Suprapubic skin (tissue), 4 donors: ENCODE measurements around the gene NLRP13. TPM values are rescaled to one million over a fixed set of nuclear protein-coding genes. Genes with fewer than 3 reads are reported as not detected.

Experiments
- DNase-seq, 2 donors: peaks; one replicate each; pipeline ENCODE4 v3.0.0-alpha.2; 2019; ENCODE audit warnings: low spot score in 2 of 2
- H3K27ac ChIP-seq: fragments of 200-600 bp; sonication (generic); one replicate; pipeline ENCODE4 v1.5.1; 2019
- H3K27me3 ChIP-seq: fragments of 200-600 bp; sonication (generic); one replicate; pipeline ENCODE4 v1.5.1; 2019
- H3K36me3 ChIP-seq: fragments of 200-600 bp; sonication (generic); one replicate; pipeline ENCODE4 v1.5.1; 2019
- H3K4me1 ChIP-seq: fragments of 200-600 bp; sonication (generic); one replicate; pipeline ENCODE4 v1.5.1; 2019
- H3K4me3 ChIP-seq: fragments of 200-600 bp; sonication (generic); one replicate; pipeline ENCODE4 v1.5.1; 2019; ENCODE audit warnings: mild to moderate bottlenecking
- H3K9me3 ChIP-seq: fragments of 200-600 bp; sonication (generic); one replicate; pipeline ENCODE4 v1.5.1; 2019
- CTCF ChIP-seq, 2 donors: fragments of 200-600 bp in 1 of 2; fragments of 450-650 bp in 1 of 2; sonication (generic) in 1 of 2; IDR thresholded peaks; one replicate each; pipeline ENCODE4 v1.5.1; 2016 to 2019; ENCODE audit warnings: antibody characterized with exemption in 2 of 2, mild to moderate bottlenecking in 1 of 2, moderate library complexity in 1 of 2
- EP300 ChIP-seq: sonication (generic); formaldehyde crosslinking; IDR thresholded peaks from one replicate; pipeline ENCODE4 v1.6.1; 2017; ENCODE audit warnings: antibody characterized with exemption
- POLR2A ChIP-seq, 2 donors: fragments of 450-650 bp; IDR thresholded peaks; one replicate each; pipeline ENCODE4 v1.6.1; 2017; ENCODE audit warnings: antibody characterized with exemption in 2 of 2, mild to moderate bottlenecking in 2 of 2, moderate library complexity in 2 of 2
- POLR2AphosphoS5 ChIP-seq, 3 donors: sonication (generic); formaldehyde crosslinking; IDR thresholded peaks; one replicate each; pipeline ENCODE4 v1.6.1; 2017; ENCODE audit warnings: antibody characterized with exemption in 3 of 3
- WGBS: methylation state at CpG from one replicate; pipeline ENCODE4 v1.1.5; 2018; 5-methylcytosine and 5-hydroxymethylcytosine counted together
- total RNA-seq, 4 donors: library from RNA; depleted of rRNA; stranded (reverse); fragments of >200 nt; gene quantifications; one replicate each; pipeline ENCODE4 v1.1.0, GENCODE V29; 2016

The NLRP13 gene
- not detected for total RNA-seq

- peaks cover 5% of the 10 kb centered on the region for H3K9me3 ChIP-seq
- no peak for DNase-seq
- TF ChIP-seq POLR2A (IDR thresholded peaks at IDR 0.05) = no peak
- TF ChIP-seq POLR2AphosphoS5 (IDR thresholded peaks at IDR 0.05) = no peak
- no peak for TF ChIP-seq CTCF (IDR thresholded peaks at IDR 0.05)
- TF ChIP-seq EP300 = no peak
- H3K4me3 ChIP-seq = no peak within 1 kb of the TSS
- H3K36me3 ChIP-seq = no peaks in the 10 kb centered on the region
- H3K27me3 ChIP-seq = no peaks in the 10 kb centered on the region
- H3K4me1 ChIP-seq = no peaks in the 10 kb centered on the region
- 94% methylated on average over 8 of the region's 8 CpGs for WGBS
- no peak within 1 kb of the TSS for H3K27ac ChIP-seq
Measured at GRCh38 chr19:55931936-55932386, at the start of gene NLRP13. TSS of gene NLRP13 (minus strand) at chr19:55932336. CDS start at chr19:55932311, 25 bp downstream.

DNA sequence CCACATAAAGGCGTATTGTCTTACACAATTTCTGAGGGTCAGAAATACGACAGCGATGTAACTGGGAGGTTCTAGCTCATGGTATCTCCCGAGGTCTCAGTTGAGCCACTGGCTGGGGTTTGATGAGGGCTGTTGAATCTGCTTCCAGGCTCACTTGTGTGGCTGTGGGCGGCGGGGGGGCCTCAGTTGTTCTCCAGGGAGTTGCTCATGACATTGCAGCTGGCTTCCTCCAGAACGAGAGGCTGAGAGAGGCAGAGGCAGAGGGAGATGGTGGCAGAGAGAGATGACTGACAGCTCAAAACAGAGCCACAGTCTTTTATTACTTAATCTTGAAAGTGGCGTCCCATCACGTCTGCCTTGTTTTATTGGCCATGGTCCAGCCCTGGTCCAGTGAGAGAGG, 48.3 kb upstream of the NLRP13 start:
- TF ChIP-seq EP300 = no peak
- H3K27ac ChIP-seq = no peak overlapping the region
- no peak for DNase-seq
- H3K9me3 ChIP-seq = peaks cover 5% of the 10 kb centered on the region
- no peak overlapping the region for H3K4me3 ChIP-seq
- no peaks in the 10 kb centered on the region for H3K36me3 ChIP-seq
- 76% methylated on average over 9 of the region's 9 CpGs for WGBS
- H3K4me1 ChIP-seq = no peaks in the 10 kb centered on the region
- no peaks in the 10 kb centered on the region for H3K27me3 ChIP-seq

DNA sequence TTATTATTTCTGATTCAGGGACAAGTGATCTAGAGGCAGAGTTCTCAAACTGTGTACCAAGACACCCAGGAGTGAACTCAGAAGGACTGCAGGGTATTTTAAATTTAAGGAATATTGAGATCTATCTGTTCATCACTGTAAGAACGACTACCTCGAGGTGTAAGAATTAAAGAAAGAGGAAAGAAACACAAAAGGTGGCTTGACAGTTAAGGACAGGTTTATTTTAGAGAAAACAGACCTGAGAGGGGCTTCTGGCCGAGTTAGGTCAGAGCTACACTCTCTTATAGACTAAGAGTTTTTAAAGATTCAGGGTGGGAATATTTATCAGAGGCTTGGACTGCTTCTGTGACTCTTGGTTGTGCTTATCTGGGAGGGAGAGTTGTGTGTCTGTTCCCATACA, 41.8 kb upstream of the NLRP13 start:
- Histone ChIP-seq H3K36me3 (no peaks in the 10 kb centered on the region), H3K4me3 (no peak overlapping the region), H3K9me3 (peaks cover 7% of the 10 kb centered on the region), H3K27me3 (no peaks in the 10 kb centered on the region), H3K4me1 (no peaks in the 10 kb centered on the region), H3K27ac (no peak overlapping the region)
- TF ChIP-seq CTCF (IDR thresholded peaks at IDR 0.05) (no peak), POLR2A (IDR thresholded peaks at IDR 0.05) (no peak), POLR2AphosphoS5 (IDR thresholded peaks at IDR 0.05) (no peak), EP300 (no peak)
- 43% methylated on average over 3 of the region's 3 CpGs for WGBS
- DNase-seq = no peak

GRCh38 chr19:55962186-55962585, 30.1 kb upstream of the NLRP13 start:
- DNase-seq = no peak
- Histone ChIP-seq H3K9me3 (no peaks in the 10 kb centered on the region), H3K4me1 (no peaks in the 10 kb centered on the region), H3K27me3 (no peaks in the 10 kb centered on the region), H3K36me3 (no peaks in the 10 kb centered on the region), H3K4me3 (no peak overlapping the region), H3K27ac (no peak overlapping the region)
- no peak for TF ChIP-seq CTCF (IDR thresholded peaks at IDR 0.05)
- TF ChIP-seq EP300 = no peak
- no peak for TF ChIP-seq POLR2AphosphoS5 (IDR thresholded peaks at IDR 0.05)
- 90% methylated on average over 10 of the region's 10 CpGs for WGBS

DNA sequence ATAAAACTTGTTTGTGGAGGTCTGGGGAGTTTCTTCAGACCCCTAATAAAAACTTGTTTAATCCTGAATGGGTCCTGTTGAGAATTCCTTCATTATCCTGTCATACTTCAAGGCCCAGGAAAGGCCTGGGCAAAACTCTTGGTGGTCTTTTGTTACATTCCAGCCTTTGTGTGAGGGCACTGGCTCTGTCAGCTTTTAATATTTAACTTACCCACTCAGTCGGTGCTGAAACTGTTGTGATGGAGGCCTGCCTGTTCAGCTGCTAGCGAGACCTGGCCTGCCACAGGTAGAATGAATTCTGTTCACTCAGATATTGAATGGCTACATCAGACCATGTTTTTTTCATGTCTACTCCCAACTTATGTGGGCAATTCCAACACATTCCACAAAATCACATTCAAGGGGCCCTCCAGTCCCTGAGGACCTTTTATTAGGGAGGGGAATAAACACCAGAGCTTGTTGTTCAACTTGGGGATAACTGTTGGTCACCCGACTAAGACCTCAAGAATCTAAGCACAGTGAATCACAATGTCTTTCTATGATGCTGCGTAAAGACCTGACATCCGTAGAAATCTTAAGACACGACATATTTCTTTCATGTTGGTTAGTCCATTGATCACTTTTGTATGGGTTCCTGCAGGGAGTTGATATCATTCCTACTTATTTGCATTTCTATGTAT, 28.0 kb upstream of the NLRP13 start:
- Histone ChIP-seq H3K36me3 (no peaks in the 10 kb centered on the region), H3K27me3 (no peaks in the 10 kb centered on the region), H3K27ac (no peak overlapping the region), H3K4me3 (no peak overlapping the region), H3K4me1 (no peaks in the 10 kb centered on the region), H3K9me3 (no peaks in the 10 kb centered on the region)
- DNase-seq = no peak
- no peak for TF ChIP-seq EP300
- no peak for TF ChIP-seq POLR2AphosphoS5 (IDR thresholded peaks at IDR 0.05)
- no peak for TF ChIP-seq CTCF (IDR thresholded peaks at IDR 0.05)
- TF ChIP-seq POLR2A (IDR thresholded peaks at IDR 0.05) = no peak
- WGBS = 93% methylated on average over 6 of the region's 6 CpGs

DNA sequence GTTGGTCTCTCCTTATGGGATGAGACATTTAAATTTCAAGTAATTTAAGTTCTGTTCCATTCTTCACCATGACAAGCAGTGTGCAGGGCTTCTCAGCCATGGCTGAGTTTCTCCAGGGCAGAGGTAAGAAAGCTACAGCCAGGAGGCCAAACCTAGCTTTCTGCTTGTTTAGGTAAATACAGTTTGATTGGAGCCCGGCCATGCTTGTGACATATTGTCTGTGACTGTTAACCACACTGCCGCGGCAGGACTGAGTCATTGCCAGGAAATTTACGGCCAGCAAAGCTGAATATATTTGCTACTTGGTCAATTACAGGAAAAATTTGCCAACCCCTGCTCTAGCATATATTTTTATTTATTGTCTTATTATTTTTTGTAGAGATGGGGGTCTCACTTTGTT, 26.2 kb upstream of the NLRP13 start:
- Histone ChIP-seq H3K36me3 (no peaks in the 10 kb centered on the region), H3K4me1 (no peaks in the 10 kb centered on the region), H3K4me3 (no peak overlapping the region), H3K27me3 (no peaks in the 10 kb centered on the region), H3K9me3 (no peaks in the 10 kb centered on the region), H3K27ac (no peak overlapping the region)
- WGBS = 67% methylated on average over 4 of the region's 4 CpGs
- TF ChIP-seq POLR2AphosphoS5 (IDR thresholded peaks at IDR 0.05) (no peak), EP300 (no peak), POLR2A (IDR thresholded peaks at IDR 0.05) (no peak), CTCF (IDR thresholded peaks at IDR 0.05) (no peak)
- no peak for DNase-seq
